Fibroblast of gingiva (primary cell): ENCODE results near the gene TATDN3.
A peak's percentile ranks its signal among the peaks of the same experiment; 100 is the strongest.
"Not testable (repeated sequence)": the region's sequence is repeated elsewhere in the genome, so short reads cannot be mapped to it uniquely, and the experiment has no call there.

Source experiments
- DNase-seq: peaks from one replicate; pipeline ENCODE4 v3.0.0-alpha.2; 2011; ENCODE audit warnings: low read depth

Gene TATDN3

DNA sequence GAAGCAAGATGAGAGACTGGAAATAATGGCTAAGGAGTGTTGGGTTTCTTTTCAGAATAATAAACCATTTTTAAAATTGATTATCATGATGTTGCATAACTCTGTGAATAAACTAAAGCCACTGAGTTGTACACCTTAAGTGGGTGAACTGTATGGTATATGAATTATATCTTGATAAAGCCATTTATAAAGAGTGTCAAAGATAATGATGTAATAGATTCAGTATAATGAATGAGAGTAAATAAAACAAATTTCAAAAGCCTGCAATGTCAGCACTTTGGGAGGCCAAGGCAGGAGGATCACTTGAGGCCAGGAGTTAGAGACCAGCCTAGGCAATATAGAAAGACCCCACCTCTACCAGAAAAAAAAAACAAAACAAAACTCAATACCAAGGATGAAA, 16.5 kb upstream of the TATDN3 start:
- DNase-seq, result no peak

DNA sequence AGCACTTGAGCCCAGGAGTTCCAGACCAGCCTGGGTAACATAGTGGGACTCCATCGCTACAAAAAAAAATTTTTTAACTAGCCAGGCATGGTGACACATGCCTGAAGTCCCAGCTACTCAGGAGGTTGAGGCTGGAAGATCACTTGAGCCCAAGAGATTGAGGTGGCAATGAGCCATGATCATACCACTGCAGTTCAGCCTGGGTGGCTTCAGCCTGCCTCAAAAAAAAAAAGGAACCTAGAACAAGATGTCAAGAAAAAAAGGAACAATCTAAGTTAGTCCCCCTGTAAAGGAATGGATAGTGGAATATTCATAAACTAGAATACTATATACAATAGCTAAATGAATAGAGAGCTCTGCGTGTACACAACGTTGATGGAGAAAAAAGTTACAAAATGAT, 14.5 kb upstream of the TATDN3 start:
- DNase-seq, result no peak

DNA sequence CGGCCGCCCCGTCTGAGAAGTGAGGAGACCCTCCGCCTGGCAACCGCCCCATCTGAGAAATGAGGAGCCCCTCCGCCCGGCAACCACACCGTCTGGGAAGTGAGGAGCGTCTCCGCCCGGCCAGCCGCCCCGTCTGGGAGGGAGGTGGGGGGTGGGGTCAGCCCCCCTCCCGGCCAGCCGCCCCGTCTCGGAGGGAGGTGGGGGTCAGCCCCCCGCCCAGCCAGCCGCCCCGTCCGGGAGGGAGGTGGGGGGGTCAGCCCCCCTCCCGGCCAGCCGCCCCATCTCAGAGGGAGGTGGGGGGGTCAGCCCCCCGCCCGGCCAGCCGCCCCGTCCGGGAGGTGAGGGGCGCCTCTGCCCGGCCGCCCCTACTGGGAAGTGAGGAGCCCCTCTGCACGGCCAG, 12.6 kb upstream of the TATDN3 start:
- not testable (repeated sequence) for DNase-seq

DNA sequence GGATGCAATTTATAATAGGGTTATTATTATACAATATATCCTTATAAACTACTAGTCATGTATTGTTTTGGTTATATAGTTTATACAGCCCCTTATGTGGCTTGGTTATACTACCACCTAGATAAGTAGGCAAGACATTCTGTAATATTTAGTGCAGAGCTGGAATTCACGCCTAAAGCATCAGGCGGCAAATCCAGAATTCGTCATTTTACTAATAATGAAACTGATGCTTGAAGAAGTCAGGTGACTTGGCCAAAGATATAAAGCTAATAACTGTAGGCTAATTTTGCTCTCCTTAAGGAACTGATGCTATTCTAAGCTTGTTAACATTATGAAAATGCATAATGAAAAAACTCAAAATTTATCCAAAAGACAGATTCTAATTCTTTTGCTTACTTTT, 10.9 kb upstream of the TATDN3 start:
- DNase-seq, result no peak

DNA sequence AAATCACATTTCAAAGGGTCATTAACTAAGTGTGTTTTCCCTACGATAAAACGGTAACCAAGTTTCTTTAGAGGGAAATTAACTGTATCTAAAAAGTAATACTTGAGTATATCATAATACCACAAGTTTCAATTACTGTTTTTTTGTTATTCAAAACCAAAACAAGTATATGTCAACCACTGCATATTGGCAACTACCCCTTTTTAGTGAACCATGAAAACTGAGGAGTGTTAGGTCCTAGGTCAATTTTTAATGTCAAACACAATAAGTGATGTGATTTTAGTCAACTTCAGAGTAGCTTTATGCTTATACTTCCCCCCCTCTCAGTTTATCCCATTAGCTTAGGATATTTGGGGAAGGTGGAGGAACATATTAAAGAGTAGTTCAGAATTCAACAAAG, 10.5 kb upstream of the TATDN3 start:
- DNase-seq, result no peak

DNA sequence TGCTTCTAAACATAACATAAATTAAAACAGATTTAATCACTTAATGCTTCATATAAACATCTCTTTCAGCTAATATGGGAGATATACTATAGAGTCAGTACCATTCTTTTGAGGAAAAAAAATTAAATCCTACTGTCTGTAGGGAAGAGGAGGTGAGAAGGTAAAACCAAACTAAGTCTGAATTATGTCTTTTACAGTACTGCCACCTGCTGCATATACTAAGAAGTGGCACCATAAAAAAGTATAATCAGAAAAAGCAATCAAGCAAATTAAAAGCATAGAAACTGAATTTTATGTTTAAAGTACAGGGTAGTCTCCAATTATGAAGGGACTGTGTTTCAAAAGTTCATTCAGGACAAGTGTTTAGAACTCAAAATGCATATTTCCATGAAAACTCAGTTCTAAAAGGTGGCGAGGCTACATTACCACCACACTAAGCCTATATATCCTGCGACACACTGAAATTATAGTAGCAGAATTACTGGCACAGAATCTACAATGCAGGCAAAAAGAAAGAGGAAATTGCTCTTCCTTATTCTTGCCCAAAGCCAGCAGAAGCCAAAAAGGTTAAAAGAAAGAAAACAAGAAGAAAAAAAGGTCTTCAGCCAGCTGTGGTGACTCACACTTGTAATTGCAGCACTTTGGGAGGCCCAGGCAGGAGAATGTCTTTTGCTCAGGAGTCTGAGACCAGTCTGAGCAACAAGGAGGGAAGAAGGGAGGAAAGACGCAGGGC, 9.1 kb upstream of the TATDN3 start:
- DNase-seq, result peak; percentile 22

DNA sequence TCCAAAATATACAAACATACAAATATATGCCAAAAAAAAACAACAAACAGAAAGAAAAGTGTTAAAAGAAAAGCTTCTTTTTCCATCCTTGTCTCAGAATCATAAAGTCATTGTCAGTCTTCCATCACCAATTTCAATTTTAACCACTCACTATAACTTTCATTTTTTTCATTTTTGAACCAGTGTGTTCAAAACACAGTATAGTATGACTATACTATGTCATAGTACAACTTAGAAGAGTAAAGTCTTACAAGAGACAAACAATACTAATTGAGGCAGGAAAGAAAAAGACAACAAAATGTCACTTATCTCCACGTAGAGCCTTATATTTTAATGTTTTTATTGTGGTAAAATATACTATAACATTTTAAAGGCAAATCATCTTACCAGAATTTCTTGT, 7.7 kb upstream of the TATDN3 start:
- DNase-seq, result no peak

DNA sequence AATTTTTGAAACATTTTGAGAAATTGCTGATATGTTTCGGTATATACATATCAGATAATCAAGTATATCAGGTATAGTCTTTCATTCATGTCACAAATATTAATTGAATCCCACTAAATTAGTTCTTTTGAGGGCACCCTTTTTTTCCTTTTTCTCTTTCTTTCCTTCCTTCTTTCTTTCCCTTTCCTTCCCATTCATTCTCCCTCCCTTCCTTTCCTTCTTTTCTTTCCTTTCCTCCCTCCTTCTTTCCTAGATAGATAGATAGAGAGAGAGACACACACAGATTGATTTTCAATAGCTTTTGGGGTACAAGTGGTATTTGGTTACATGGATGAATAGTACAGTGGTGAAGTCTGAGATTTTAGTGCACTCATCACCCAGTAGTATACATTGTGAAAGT, 5.8 kb upstream of the TATDN3 start:
- no peak for DNase-seq

DNA sequence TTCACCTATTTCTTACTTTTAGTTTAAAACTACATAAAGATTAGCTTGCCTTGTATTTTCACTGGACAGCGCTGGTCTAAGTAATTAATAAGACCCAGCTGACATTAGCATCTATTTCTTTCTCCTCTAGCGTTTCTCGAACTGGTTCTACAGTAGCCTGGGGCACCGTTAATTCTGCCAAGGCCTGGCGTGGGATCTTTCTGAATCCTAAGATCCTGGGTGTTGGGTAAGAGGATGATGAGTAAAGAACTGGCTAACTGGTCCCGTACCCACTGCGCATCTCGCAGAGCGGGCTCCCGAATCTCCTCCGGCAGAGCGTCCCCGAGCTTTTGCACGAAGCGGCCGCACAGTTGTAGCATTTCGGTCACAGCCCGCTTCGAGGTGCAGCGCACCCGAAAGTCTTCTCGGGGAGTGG, 426 bp upstream of the TATDN3 start:
- peak; percentile 90 for DNase-seq

DNA sequence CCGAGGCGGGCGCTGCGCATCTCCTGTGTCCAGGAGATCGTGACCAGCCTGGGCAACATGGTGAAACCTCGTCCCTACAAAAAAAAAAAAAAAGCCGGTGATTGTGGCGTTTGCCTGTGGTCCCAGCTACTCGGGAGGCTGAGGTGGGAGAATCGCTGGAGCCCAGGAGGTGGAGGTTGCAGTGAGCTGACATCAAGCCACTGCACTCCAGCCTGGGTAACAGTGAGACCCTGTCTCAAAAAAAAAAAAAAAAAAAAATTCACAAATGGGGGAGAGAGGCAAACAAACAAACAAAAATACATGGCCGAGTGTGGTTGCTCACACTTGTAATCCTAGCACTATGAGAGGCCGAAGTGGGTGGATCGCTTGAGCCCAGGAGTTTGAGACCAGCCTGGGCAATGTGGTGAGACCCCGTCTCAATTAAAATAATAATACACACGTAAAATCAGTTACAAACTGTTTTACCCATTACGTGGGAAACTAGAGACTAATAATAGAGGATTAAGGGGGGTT, 758 bp downstream of the TATDN3 start:
- no peak for DNase-seq

DNA sequence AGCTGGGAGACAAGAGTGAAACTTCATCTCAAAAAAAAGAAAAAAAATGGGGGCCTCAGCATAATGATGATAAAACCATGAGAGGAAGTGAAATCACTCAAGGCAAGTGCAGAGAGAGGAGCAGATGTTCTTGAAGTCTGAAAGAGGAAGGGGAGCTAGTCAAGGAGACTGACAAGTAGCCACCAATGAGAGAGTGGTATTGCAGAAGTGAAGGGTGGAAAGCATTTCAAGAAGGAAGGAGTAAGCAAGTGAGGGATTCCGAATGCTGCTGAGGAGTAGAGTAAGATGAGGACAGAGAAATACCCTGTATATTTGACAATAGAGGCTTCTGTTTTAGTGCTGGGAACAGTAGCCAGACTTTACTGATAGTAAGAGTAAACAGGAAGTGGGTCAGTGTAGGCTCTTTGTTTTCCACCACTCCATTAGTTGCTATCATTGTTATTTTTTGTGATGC, 2.9 kb downstream of the TATDN3 start:
- DNase-seq, result no peak

DNA sequence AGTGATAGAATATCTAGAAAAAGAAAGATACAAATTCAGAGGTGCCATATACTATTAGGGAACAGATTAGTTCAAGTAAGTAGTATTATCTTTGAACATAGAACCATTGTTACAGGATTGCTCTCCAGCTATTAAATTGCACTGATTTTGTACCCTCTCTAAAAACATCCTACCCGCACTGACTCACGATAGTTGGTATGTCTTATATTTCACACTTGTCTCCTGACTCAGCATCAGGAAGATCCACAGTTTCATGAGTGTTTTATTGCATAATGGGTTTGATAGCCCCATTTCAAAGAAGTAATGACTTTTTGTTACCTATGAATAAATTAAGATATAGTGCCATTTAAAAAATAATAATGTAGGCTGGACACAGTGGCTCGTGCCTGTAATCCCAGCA, 6.0 kb downstream of the TATDN3 start:
- DNase-seq, result peak; percentile 5

DNA sequence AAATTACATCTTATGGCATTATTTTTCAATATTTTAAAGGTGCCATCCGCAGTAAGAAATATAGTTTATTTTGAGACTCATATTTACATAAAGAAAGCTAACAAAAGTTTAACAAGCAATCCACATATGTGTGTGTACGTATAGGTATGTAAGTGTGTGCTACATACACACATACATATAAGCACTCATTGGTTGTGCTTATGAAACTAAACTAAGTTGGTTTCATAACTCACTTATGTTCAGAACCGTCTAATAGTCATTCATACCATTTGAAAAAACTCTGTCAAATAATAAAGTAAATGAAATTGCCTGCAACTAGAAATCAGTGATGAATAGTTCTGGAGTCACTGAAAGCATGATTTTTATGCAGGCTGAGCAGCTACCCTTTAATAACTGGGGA, 14.1 kb downstream of the TATDN3 start:
- DNase-seq, result no peak

DNA sequence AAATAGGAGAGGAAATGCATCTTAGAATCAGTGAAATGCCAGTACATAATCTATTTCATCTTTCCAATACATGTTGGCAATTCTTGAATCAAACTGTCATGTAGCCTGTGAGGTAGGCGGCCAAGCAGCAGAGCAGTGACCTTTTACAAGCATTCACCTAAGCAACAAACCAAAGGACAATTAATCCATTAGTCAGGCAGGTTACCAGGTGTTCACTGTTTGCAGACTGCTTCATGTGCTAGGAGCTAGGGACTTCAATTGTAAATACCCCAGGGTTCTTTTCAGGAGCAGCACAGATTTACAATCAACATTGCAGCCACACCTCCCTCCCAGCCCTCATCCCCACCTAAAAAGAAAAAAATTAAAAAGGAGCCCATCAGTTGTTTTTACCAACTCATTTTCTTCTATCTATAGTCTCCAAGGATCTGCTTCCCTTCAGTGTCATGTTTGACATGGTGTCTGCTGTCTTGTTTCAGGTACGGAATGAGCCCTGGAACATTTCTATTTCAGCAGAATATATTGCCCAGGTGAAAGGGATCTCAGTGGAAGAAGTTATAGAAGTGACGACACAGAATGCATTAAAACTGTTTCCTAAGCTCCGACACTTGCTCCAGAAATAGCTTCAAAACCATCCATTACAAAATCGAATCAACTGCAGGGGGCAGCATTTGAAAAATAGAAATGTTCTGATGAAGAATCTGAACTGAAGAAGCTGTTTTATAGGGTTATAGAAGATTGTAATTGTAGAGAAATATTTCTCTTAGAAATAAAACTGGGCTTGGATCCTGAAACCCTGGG, 23.0 kb downstream of the TATDN3 start:
- DNase-seq, result no peak

DNA sequence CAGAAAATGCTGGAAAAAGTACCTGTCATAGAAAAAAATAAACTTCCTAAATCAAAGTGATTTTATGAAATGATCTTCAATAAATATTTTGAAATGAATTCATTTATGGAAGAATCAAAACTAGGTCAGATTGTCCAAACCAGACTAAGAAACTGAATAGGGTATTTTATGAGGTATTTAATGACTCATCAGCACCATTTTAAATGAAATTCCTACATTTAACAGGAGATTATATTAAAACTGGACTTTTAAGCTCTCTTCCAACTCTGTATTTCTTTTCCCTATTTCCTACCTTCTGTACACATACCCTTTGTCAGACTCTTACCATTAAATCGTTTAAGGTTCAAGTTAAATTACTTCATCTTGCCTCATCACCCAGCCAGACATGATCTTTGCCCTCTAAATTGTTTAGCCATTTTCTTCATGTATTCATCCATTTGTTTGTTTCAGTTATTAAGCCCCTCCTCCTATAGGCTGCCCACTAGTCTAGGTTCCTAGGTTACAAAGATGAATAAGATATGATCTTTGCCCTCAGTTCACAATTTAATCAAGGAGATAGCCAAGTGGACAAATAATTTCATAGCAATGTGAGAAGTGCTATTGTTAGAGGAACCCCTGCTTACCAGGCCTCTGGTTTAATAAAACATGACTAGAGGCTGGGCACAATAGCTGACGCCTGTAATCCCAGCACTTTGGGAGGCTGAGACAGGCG, 25.0 kb downstream of the TATDN3 start:
- no peak for DNase-seq

DNA sequence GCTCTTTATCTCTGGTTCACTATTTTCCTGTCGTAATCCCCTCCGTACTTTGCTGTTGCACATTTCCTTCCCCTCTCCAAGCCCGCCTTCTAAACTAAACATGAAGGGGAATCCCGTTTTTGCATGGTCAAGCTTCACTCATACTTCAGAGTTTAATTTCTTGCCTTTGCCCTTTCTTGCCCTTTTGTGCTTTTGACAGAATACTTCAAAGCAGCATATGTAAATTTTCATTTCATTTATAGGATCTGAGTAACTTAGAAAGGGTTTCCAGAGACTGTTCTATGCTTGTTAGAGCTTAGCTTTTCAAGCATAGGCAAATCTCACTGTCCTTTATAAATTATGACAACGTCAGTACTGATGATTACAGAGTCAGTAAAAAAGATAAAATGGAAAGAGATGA, 28.0 kb downstream of the TATDN3 start:
- no peak for DNase-seq

DNA sequence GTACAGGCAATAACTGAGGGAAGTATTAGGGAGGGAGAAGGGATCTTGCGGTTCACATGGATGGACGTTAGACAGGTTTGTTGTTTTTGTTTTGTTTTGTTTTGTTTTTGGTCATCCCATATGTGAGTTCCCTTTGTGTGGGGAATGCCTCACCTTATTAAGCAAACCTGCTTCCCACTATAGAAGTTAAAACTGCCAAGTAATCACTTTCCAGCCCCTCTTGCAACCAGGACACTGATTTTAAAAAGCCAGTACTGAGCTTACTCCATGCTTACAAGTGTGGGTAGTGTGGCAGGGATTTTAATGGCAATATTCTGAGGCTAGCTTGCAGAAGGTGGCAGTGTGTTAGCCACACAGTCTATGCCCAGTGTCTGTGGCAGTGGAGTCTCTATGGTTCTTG, 29.3 kb downstream of the TATDN3 start:
- DNase-seq, result no peak

DNA sequence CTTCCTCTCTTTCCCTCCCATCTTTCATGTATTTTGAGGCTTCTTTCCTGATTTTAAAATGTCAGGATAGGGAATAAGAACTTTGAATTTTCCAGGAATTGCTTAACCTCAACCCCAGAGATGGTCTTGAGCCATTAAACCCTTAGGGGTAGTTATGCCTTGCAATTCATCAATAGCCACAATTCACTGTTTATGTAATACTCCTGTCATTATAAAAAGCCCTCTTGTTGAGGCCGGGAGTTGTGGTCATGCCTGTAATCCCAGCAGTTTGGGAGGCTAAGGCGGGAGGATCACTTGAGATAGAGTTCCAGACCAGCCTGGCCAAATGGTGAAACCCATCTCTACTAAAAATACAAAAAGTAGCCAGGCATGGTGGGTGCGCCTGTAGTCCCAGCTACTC, 31.3 kb downstream of the TATDN3 start:
- no peak for DNase-seq

DNA sequence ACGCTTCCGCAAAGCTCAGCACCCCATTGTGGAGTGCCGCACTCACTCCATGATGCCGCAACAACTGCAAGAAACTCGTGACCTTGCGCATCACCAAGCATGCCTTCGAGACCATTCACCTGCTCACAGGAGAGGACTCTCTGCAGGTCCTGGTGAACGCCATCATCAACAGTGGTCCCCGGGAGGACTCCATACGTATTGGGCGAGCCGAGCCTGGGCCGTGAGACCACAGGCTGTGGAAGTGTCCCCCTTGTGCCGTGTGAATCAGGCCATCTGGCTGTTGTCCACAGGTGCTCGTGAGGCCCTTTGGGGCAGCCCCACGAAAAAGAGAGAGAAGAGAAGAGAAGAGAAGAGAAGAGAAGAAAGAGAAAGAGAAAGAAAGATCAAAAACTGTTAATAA, 32.5 kb downstream of the TATDN3 start:
- no peak for DNase-seq

DNA sequence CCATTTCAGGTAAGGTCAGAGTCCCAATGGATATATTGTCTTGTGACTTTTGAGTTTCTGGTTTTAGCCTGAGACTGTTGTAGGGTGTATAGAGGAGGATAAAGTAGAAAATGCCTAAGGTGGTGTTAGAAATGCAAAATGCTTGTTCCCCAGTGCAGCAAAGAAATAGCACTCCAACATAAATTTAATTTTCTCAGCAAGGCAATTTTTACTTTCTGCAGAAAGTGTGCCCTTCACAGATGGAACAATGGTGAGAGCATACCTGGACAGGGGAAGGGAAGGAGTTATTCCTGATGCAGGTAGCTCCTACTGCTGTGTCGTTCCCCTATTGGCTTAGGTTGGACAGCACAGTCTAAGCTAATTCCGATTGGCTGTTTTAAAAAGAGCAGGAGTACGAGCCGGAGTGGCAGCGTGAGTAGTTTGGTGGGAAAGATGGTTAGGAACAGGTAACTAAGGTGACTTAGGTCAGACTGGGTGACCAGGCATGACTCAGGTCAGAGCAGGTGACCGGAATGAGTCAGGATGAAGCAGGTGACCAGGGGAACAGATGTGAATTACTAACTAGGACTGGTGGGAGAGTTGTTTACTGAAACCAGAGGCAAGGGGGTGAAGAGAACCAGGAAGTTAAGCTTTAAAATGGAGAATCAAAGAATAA, 34.2 kb downstream of the TATDN3 start:
- DNase-seq, result no peak

DNA sequence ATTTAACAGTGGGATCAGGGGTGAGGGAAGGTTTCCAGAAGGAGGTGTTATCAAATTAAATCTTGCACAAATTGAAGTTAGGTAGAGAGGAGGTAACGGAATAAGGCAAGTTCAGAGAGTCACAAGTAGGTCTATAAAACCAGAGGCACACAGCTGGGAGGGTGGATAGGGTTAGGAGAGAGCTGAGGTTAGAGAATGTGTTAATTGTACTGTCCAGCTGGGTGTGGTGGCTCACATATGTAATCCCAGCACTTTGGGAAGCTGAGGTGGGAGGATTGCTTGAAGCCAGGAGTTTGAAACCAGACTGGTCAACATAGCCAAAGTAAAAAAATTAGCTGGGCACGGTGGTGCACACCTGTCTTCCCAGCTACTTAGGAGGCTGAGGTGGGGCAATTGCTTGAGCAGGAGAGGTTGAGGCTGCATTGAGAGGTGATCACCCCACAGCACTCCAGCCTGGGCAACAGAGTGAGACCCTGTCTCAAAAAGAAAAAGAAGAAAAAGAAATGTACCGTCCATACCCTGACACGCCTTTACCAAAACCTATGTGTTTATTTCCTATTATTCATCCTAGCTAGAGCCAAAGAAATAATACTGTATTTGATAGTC, 35.6 kb downstream of the TATDN3 start:
- DNase-seq, result no peak

DNA sequence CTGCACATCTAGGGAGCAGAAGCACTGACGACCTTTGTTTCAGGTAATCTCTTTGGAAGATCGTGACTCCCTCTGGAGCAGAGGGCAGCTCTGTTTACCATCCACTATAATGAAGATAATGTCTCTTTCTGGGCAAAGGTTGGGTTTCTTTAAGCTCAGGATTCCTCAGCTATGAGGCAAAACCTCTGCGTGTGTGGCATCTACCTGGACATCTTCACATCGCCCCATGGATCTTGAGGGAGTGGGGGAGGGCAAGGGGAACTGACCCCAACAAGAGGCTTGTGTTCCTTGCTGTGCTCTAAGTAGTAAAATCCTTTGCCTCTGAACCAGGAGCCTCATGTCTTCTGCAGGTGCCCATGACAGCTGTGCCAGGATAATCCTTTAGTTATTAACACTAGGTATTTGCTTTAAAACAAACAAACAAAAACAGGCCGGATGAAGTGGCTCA, 36.2 kb downstream of the TATDN3 start:
- no peak for DNase-seq
